PC-3 (cell line): Measurements from ENCODE around the gene KSR1.
"Not testable (repeated sequence)": the region's sequence is repeated elsewhere in the genome, so short reads cannot be mapped to it uniquely, and the experiment has no call there.

Experiments used
- EZH2 ChIP-seq: fragments of 300-600 bp; sonication (generic); IDR thresholded peaks from one replicate; pipeline ENCODE4 v1.6.1; 2017; ENCODE audit warnings: antibody characterized with exemption, mild to moderate bottlenecking, low read length; ENCODE audit not compliant: unreplicated experiment
- TF ChIP-seq, protein P1 (sequence below): fragments of 300-600 bp; sonication (generic); conservative IDR thresholded peaks from 2 replicates; pipeline ENCODE4 v1.5.1; 2017; ENCODE audit warnings: antibody characterized with exemption, low read depth, mild to moderate bottlenecking, low read length

DNA sequence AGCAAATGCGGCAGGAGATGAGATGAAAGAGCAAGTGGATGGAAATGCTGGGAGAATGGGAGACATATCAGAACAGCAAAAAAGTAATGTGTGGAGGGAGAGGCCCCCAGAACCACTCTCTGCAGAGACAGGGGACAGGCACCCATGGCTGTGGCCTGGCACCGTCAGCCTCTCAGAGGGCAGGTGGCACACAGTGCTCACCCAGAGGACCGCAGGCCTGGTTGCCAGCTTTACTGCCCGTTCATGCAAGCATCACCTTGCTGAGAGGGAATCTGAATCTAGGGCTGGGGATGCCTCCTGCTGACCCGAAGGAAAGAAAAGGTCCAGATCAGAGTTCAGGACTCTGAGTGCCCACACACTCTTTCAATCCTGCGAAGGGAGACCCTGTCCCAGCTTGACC is 34.6 kb upstream of the KSR1 start:
- TF ChIP-seq, protein P1, sequence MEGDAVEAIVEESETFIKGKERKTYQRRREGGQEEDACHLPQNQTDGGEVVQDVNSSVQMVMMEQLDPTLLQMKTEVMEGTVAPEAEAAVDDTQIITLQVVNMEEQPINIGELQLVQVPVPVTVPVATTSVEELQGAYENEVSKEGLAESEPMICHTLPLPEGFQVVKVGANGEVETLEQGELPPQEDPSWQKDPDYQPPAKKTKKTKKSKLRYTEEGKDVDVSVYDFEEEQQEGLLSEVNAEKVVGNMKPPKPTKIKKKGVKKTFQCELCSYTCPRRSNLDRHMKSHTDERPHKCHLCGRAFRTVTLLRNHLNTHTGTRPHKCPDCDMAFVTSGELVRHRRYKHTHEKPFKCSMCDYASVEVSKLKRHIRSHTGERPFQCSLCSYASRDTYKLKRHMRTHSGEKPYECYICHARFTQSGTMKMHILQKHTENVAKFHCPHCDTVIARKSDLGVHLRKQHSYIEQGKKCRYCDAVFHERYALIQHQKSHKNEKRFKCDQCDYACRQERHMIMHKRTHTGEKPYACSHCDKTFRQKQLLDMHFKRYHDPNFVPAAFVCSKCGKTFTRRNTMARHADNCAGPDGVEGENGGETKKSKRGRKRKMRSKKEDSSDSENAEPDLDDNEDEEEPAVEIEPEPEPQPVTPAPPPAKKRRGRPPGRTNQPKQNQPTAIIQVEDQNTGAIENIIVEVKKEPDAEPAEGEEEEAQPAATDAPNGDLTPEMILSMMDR, result not testable (repeated sequence)
- not testable (repeated sequence) for TF ChIP-seq EZH2
